BJ (cell line): ENCODE results near the gene CXCL17. TPM values are rescaled to one million over a fixed set of nuclear protein-coding genes. Genes with fewer than 3 reads are reported as not detected.

Experiments
- CTCF ChIA-PET: fragments of 350-600 bp; formaldehyde crosslinking; extraction: SDS; loops from one replicate; lab custom pipeline; 2021; ENCODE audit warnings: antibody characterized with exemption, inconsistent platforms; lab: Yijun Ruan, JAX
- POLR2A ChIA-PET: fragments of 300-600 bp; sonication (Branson Sonifier 250); formaldehyde crosslinking; extraction: SDS; loops from one replicate; lab custom pipeline; 2021; ENCODE audit warnings: antibody characterized with exemption; lab: Charles Lee
- DNase-seq: peaks from one replicate; pipeline ENCODE4 v3.0.0-alpha.2; 2011; ENCODE audit warnings: low read depth
- H3K27me3 ChIP-seq: 2 replicates; pipeline ENCODE4 v1.6.0; 2011; ENCODE audit warnings: low read length; ENCODE audit not compliant: control insufficient read depth, insufficient read depth
- H3K36me3 ChIP-seq: 2 replicates; pipeline ENCODE4 v1.5.1; 2011; ENCODE audit warnings: low read length; ENCODE audit not compliant: control insufficient read depth, insufficient read depth
- H3K4me3 ChIP-seq: 2 replicates; pipeline ENCODE4 v1.5.1; 2011; ENCODE audit warnings: low read depth, mild to moderate bottlenecking, control low read depth, low read length
- CTCF ChIP-seq: IDR thresholded peaks from 2 replicates; pipeline ENCODE4 v1.5.1; 2011; ENCODE audit warnings: low read depth, mild to moderate bottlenecking, control low read depth, inconsistent platforms, low read length, moderate library complexity; ENCODE audit not compliant: insufficient read depth
- polyA plus RNA-seq: library from polyadenylated mRNA; depleted of rRNA; stranded (reverse); fragments of >200 nt; gene quantifications from 2 replicates; pipeline ENCODE4 v1.2.3, GENCODE V29; 2011

The CXCL17 gene
- polyA plus RNA-seq, 1 experiment = not detected

- POLR2A ChIA-PET = no interaction called here
- H3K27me3 ChIP-seq = no peaks in the 10 kb centered on the region
- DNase-seq = peak; percentile 48
- no peak overlapping the region for H3K4me3 ChIP-seq
- CTCF ChIA-PET = no interaction called here
- no peaks in the 10 kb centered on the region for H3K36me3 ChIP-seq
- no peak for TF ChIP-seq CTCF
Observed at GRCh38 chr19:42480335-42481095, 37.8 kb upstream of the CXCL17 start.

GRCh38 chr19:42479736-42480135 lies 37.0 kb upstream of the CXCL17 start:
- H3K36me3 ChIP-seq = no peaks in the 10 kb centered on the region
- no peak for DNase-seq
- H3K4me3 ChIP-seq = no peak overlapping the region
- POLR2A ChIA-PET = no interaction called here
- TF ChIP-seq CTCF = no peak
- no peaks in the 10 kb centered on the region for H3K27me3 ChIP-seq
- CTCF ChIA-PET = interaction anchor here (0.7 kb wide), 1 partner anchor 30 kb away, joined by 4 read pairs; no protein-coding TSS in a partner anchor

- no peak overlapping the region for H3K4me3 ChIP-seq
- H3K27me3 ChIP-seq = no peaks in the 10 kb centered on the region
- DNase-seq = no peak
- no peak for TF ChIP-seq CTCF
- ChIA-PET POLR2A (no interaction called here), CTCF (interaction anchor here (0.7 to 1.1 kb wide), 2 partner anchors 29 to 38 kb away, joined by 3 to 4 read pairs; no protein-coding TSS in a partner anchor)
- H3K36me3 ChIP-seq = no peaks in the 10 kb centered on the region
Observed at GRCh38 chr19:42478765-42479311, 36.1 kb upstream of the CXCL17 start.

- no peak for TF ChIP-seq CTCF
- Histone ChIP-seq H3K27me3 (no peaks in the 10 kb centered on the region), H3K4me3 (no peak overlapping the region), H3K36me3 (no peaks in the 10 kb centered on the region)
- ChIA-PET CTCF (interaction anchor here (1.1 to 1.2 kb wide), 2 partner anchors 37 to 39 kb away, joined by 3 to 4 read pairs; no protein-coding TSS in a partner anchor), POLR2A (no interaction called here)
- DNase-seq = no peak
Observed at GRCh38 chr19:42477933-42478332, 35.2 kb upstream of the CXCL17 start.

GRCh38 chr19:42477117-42477516 lies 34.4 kb upstream of the CXCL17 start:
- CTCF ChIA-PET = interaction anchor here (1.2 kb wide), 1 partner anchor 39 kb away, joined by 4 read pairs; no protein-coding TSS in a partner anchor
- no peak for TF ChIP-seq CTCF

More at GRCh38 chr19:42477117-42477516, 34.4 kb upstream of the CXCL17 start:
- Histone ChIP-seq H3K27me3 (no peaks in the 10 kb centered on the region), H3K4me3 (no peak overlapping the region), H3K36me3 (no peaks in the 10 kb centered on the region)
- POLR2A ChIA-PET = no interaction called here
- DNase-seq = no peak
